NCI-H1105 (cell line): Measurements from ENCODE around the gene PYCR2.
"Not testable (repeated sequence)": the region's sequence is repeated elsewhere in the genome, so short reads cannot be mapped to it uniquely, and the experiment has no call there.

Experiments
- DNase-seq: peaks from one replicate; lab custom pipeline; 2025; lab: John Stamatoyannopoulos, UW

The PYCR2 gene

DNA sequence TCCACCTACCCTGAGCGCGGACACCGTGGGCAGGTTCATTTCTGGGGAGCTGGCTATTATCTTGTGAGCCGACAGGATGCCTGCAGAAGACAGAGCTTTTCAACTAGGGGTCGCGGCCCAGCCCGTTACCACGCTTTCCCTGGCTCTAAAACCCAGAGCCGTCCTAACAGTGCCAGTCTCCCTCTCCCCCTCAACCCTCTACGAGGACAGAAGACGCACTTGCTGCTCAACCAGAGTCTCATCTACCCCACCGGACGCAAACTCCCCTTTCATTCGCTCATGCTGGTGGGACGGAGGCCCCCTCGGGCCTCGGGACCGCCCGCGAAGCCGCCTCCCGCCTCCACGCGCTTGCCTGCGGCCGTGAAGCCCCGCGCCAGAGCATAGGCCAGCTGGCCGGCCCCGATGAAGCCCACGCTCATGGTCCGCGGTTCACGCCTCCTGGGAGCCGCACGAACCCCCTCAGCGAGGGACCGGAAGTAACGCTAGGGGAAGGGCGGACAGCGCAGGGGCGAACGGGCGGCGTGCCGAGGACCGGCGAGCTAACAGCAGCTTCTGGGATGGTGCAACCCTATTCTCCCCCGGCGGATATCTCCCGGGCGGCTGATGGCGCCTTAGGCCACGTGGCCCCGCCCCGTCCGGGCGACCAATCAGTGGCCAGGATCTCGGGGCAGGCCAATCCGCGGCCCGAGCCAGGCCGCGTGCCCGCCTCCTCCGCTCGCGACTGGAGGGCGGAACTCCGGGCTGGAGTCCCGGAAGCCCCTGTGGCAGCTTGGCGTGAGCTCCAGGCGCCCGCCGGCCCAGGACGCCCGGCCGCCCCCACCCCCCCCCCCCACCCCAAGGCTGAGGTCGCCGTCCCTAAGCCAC, at the start of gene PYCR2:
Gene PYCR2 (minus strand): TSS at position 559 of the 864 bp plus-strand sequence. CDS start 140 bp downstream, at position 419.
- peak; percentile 81 for DNase-seq

DNA sequence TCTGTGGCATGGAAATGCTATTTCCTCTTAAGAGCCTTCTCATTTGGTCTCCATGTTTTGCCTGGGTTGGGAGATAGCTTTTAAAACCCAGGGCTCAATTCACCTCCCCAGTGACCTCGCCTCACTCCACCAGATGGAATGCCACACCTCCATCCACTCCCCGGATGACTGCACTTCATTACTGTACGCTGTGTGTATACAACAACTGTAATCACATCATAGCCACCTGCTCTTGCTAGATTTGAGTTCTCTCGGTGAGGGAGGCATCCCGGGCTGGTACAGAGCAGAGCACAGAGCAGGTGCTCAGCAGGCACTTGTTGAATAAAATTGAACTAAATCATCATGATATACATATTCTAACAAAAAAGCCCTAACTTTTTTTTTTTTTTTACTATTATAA, 49.1 kb upstream of the PYCR2 start:
- no peak for DNase-seq

DNA sequence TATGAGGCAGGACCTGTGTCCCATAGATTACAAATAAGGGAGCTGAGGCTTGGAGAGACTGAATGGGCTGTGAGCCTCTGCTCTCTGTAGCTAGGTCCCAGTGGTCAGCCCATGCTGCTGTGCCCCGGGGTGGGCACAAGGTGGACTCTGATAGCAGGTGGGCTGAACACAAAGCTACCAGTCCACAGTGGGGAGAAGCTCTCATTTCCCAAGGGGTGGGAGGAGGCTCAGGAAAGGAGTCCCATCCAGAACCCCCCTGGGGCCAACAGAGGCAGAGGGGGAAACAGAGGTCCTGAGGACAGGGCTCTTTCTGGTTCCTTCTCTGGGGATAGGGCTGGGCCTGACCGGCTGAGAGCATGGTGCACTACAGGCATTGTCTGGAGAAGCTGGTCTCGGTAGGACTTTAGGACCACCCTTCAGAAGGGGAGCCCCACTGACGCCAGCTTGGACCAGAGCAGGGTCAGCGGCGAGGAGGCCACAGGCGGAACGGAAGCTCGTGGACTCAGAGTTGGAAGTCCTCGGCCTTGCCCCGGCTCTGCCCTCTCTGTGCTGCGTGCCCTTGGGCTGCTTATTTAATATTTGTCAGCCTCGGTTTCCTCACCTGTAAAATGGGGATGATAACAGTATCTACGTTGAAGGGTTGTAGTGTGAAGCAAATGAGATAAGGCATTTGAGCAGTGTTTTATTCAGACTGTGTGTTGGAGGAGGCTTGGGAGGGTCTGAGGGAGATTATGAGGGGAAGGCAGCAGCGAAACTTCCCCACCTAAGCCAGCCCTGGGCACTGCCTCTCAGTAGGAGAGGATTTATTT, 48.5 kb upstream of the PYCR2 start:
- no peak for DNase-seq

DNA sequence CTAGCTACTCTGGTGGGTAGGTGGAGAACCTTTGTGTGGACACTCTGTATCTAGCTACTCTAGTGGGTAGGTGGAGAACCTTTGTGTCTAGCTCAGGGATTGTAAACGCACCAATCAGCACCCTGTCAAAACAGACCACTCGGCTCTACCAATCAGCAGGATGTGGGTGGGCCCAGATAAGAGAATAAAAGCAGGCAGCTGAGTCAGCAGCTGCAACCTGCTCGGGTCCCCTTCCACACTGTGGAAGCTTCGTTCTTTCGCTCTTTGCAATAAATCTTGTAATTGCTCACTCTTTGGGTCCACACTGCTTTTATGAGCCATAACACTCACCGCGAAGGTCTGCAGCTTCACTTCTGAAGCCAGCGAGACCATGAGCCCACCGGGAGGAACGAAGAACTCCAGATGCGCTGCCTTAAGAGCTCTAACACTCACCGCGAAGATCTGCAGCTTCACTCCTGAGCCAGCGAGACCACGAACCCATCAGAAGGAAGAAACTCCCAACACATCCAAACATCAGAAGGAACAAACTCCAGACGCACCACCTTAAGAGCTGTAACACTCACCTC, 46.6 kb upstream of the PYCR2 start:
- not testable (repeated sequence) for DNase-seq

DNA sequence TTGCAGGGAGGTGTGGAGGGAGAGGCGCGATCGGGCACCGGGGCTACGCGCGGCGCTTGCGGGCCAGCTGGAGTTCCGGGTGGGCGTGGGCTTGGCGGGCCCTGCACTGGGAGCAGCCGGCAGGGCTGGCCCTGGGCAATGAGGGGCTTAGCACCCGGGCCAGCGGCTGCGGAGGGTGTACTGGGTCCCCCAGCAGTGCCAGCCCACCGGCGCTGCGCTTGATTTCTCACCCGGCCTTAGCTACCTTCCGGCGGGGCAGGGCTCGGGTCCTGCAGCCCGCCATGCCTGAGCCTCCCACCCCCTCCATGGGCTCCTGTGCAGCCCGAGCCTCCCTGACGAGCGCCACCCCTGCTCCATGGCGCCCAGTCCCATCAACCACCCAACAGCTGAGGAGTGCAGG, 45.7 kb upstream of the PYCR2 start:
- not testable (repeated sequence) for DNase-seq

DNA sequence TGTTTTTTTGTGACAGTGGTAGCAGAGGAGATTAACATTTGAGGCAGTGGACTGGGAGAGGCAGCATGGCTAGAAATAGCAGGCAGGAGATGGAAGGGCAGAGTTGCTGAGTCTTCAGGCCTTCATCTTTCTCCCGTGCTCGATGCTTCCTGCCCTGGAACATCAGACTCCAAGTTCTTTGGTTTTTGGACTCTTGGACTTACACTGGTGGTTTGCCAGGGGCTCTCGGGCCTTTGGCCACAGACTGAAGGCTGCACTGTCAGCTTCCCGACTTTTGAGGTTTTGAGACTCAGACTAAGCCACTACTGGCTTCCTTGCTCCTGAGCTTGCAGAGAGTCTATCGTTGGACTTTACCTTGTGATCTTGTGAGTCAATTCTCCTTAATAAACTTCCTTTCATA, 41.2 kb upstream of the PYCR2 start:
- DNase-seq, result no peak

DNA sequence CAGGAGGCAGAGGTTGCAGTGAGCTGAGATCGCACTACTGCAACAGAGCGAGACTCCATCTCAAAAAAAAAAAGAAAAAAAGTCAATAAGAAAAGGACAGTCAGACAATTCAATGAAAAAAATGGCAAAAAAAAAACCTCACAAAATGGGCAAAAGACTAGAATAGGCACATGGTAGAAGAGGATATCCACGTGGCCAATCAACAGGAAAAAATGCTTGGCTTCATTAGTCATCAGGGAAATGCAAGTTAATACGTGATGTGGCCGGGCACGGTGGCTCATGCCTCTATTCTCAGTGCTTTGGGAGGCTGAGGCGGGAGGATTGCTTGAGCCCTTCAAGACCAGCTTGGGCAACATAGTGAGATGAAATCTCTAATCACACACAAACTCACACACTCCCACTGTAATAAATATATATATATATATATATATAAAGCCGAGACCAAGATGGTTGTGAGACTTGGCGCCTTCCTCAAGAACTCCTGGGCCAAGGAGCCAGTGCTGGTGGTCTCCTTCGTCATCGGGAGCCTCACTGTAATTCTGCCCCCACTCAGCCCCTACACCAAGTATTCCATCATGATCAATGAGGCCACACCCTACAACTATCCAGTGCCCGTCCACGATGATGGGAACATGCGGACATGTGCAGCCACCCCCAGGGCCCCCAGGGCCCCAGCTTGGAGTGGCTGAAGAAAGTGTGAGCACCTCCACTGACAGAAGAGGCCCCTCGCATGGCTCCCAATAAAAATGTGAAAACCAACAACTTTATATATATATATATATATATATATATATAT, 39.9 kb upstream of the PYCR2 start:
- no peak for DNase-seq

DNA sequence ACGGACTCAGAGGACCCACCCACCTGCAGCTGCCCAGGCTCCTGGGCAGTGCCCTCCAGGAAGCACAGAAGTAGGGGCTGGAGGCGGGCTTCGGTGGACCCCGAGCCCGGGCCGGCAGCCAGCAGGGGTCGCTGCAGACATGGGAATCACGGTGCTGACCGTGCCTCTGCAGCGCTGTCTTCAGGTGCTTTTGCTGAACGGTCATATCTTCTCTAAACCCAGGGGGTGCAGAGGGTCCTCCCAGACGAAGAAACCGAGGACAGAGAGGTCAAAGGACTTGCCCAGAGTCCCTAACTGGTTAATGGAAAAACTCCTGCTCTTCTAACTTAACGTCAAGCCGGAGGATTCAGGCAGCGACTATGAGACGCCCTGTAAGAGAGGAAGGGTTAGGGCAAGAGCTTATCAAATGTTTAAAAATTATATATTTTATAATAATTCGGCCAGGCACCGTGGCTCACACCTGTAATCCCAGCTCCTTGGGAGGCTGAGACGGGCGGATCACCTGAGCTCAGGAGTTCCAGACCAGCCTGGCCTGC, 38.5 kb upstream of the PYCR2 start:
- DNase-seq, result no peak

DNA sequence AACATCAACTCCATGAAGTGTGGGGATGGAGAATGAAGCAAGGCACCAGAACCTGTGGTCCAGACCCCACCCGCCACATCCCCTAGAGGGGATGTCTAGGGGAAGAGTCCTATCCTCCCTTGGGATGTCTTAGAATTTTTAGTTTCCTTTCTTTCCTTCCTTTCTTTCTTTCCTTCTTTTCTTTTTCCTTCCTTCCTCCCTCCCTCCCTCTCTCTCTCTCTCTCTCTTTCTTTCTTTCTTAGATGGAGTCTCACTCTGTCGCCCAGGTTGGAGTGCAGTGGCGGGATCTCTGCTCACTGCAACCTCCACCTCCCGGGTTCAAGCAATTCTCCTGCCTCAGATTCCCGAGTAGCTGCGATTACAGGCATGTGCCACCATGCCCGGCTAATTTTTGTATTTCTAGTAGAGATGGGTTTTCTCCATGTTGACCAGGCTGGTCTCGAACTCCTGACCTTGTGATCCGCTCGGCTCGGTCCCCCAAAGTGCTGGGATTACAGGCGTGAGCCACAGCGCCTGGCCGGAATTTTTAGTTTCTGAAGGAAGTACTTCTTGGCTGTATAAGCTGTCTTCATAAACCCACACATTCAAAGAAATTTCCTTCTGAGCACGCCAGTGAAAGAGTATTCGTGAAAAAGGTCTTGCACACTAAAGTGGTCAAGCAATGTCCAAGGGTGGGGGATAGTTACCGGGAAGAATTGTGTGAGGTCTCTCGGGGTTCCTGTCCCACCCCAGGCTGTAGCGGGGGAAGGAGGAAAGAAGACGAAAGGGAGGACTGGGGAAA, 37.8 kb upstream of the PYCR2 start:
- DNase-seq, result no peak

DNA sequence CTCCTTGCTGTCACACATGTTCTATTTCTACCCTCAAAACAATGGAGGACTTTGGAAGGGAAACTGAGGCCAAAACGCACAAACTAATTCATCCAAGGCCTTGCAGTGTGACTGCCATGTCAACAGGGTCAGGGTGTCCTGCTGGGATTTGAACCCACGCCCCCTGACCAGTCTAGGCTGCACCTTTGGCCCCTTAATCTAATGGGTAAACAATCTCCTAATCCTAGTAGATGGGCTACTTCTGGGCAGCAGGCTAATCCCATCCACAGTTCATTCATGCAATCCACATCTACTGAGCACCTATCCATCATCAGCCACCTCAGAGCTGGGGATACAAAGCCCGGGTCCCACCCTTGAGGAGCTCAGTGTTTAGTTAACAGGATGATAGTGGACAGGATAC, 34.0 kb upstream of the PYCR2 start:
- DNase-seq, result no peak

DNA sequence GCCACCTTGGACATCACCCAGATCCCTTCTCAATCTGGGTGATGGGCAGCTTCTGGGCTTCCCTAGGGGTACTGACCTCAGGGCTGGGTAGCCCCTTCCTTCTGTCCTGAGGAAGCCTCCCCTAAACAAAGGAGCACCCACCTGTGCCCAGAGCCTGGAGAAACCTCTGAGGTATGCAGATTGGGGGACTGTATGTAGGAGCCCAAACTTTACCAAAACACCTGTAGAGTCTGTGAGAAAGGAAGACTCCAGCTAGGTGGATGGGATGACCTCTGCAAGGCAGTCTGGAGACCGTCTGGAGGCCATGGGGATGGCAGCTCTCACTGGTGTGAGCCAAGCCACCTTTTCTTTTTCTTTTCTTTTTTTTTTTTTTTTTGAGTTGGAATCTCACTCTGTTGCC, 30.7 kb upstream of the PYCR2 start:
- no peak for DNase-seq

DNA sequence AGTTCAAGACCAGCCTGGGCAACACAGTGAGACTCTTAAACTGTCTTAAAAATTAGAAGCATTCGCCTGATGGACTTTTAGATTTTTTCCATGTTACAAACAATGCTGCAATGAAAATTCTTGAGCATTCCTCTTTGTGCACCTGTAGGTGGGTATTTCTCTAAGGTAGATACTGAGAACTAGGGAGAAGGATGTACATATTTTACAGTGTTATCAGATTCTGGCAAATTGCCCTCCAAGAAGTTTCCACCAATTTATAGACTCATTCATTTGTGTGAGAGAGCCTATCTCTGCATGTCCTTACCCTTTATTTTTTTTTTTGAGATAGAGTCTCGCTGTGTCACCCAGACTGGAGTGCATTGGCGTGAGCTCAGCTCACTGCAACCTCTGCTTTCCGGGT, 29.3 kb upstream of the PYCR2 start:
- no peak for DNase-seq

DNA sequence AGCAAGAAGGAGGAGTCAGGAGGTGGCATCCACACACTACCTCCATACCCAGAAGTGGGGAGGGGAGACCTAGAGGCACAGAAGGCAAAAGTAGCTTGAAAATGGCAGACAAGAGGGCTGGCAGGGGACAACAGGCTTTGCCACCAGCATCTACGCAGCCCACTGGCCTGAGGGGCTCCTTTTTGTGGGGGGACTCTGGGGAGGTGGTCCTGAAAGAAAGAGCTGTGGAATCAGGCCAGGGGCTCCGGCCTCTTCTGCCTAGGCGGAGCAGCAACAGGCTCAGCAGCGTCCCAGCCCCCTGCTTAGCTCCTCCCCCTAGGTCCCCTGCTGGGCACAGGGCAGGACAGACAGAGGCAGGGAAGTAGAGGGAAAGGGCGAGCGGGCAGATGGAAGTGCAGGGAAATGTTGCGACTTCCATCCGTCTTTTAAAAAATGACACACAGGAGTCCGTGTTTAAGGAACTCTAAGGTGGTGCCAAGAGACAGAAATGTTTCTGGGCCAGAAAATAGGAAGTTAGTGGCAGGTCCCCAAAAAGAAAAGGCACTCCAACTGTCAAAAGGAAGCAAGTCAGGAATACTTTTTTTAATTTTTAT, 27.0 kb upstream of the PYCR2 start:
- no peak for DNase-seq

DNA sequence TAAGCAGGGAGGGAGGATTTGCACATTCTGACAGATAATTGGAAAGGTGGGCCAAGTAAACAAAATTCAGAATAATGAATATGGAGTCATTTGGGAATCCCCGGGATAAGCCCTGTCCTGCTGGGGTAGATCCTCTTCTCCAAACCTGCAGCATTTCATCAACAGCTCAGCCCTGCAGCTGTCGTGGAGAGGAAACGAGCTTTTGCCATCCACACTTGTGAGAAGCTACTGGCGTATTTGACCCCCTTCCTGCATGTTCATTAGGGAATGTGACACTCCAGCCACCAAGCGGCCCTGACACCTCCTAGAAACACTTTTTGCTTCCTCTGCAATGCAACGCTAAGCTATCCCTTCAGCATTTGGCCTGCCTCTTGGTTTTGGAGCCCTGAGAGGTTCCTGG, 25.0 kb upstream of the PYCR2 start:
- no peak for DNase-seq

DNA sequence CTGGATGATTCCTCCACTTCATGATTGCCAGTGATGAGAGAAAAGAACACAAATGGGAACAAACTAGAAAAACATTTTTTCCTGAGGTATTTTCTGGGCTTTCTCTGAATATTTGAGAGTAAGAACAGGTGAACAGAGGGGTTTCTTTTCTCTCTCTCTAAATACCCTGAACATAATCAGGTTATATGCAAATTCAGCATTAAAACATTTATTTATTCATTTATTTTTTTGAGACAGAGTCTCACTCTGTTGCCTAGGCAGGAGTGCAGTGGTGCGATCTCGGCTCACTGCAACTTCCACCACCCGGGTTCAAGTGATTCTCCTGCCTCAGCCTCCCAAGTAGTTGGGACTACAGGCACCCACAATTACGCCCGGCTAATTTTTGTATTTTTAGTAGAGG, 22.8 kb upstream of the PYCR2 start:
- DNase-seq, result no peak

DNA sequence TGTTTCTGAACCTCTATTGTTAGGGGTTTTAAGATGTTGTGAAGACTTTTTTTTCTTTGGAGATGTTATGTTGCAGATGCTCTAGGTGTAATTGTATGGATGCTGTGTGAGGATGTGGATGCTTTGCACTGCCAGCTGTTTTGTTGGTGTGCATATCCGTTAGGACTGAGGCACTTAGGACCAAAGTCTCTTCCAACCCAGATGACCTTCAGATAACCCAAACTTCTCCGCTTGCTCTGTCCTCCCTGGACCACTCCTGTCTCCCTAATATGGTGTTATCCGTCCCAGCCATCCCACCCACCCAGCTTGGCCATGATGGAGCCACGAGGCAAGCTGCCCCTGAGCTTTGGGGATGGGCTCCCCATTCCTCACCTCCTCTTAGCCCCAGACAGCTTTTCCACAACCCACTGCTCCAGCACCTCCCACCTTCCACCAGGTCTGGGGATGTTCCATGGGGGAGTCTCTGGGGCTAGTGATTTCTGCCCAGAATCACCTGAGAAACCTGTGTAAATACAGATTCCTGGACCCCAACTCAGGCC, 22.1 kb upstream of the PYCR2 start:
- no peak for DNase-seq

DNA sequence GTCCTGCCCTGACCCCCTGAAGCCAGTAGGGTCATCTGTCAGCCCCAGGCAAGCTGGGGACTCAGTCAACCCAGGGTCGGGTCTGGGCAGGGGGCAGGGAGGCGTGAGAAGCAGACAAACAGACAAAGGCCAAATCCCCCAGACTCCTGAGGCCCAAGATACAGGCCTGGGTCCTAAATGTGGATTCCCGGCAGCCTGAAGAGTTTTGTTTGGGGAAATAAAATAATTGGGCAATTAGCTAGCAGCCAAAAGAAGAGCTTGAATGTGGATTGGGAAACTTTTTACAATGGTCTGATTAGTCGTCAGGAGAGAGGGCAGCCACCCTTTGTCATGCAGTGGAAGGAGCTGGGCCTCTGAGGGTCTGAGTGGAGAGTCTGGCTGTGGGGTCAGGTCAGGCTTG, 21.5 kb upstream of the PYCR2 start:
- no peak for DNase-seq

DNA sequence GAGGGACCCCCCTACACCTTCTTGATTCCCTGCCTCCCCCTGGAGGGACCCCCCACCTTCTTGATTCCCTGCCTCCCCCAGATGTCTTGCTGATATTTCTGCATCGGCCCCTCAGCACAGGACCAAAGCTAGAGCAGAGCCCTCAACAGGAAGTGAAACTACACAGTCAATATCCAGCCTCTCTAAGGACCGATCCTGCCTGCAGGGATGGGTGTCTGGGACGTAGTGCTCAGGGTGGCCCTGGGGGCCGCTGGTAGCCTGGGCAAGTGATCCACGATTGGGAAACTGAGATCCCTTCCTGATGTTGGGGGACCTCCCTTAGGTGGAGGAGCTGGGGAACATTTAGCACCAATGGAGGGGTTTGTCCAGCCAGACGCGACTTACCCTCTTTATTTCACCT, 20.9 kb upstream of the PYCR2 start:
- no peak for DNase-seq

DNA sequence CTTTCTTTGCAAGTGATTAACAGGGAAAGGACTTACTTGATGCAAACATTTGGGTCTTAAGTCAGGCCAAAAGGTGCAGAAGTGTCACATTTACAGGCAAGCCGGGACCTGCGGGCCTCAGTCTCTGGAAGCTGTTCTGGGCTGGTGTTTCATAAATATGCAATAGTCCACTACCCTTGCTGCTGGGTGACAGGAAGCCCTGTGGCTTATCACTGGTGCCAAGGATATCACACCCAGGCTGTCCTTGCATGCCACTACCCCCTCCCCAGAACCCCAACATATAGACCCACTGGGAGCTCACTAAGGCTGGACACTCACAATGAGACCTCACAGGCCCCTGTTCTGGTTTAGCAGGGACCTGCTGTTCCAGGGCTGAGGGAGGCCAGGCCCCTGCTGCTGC, 20.3 kb upstream of the PYCR2 start:
- DNase-seq, result no peak

DNA sequence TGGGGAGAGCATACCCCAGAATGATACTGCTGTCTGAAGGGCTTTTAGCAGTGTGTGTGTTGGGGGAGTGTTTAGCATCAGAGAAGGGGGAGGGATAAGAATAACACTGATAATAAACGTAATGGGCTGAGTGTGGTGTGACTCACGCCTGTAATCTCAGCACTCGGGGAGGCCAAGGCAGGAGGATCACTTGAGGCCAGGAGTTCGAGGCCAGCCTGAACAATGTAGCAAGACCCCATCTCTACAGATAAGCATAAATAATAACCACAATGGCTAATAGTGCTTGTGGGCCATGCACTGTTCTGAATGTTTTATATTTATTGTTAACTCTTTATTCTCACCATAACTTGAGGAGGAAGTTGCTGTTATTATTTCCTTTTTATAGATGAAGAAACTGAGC, 19.5 kb upstream of the PYCR2 start:
- no peak for DNase-seq
